HG03571 (cell line): ENCODE data around the gene ANLN.

ENCODE experiments used
- ATAC-seq: cut with Tn5 transposase; IDR thresholded peaks from one replicate; pipeline ENCODE4 v1.9.1; 2021; ENCODE audit not compliant: unreplicated experiment

The ANLN gene

DNA sequence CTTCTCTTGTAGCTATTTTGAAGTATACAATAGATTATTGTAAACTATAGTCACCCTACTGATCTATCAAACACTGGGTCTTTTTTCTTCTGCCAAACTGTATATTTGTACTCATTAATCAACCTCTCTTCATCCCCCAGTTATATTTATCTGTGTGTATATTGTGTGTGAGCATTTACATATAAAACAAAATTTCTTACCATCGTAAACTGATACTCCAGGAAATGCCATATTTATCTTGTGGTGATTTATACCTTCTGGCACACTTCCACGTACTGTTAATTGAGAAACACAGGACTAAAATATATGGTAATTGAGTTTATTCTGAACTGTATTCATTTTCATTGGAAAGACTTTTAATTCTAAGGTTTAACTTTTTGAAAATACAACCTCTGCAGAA is 18.9 kb downstream of the ANLN start:
- ATAC-seq, result no peak

DNA sequence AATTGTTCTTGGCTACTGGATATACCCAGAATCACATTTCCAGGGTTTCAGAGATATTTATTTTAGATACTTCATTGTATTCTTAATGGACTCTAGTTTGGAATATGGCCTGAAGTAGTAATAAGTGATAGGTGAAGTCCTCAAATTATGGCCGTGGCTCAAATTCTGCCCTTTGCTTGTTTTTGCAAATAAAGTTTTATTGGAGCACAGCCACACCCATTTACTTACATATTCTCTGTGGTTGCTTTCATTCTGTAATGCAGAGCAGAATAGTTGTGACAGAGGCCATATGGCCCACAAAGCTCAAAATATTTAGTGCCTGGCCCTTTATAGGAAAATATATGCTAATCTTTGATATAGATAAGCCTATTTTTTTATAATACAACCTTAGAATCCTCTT is 19.5 kb downstream of the ANLN start:
- no peak for ATAC-seq

DNA sequence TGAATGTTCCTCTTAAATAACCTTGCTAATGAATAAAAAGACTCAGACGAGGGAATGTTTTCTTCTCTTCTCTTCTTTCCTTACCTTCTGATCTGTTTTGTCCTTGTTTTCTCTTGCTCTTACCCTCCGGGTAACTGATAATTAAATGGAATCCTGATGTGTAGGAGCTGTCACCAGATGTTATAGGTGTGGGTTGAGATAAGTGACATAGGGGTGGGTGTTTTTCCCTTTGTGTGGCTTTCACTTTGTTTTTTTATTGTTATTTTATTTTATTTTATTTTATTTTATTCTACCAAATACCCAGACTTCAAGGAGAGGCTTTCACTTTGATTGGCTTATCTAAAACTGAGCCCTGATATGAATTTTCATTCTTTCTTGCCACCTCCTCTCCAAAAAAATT is 25.5 kb downstream of the ANLN start:
- no peak for ATAC-seq

DNA sequence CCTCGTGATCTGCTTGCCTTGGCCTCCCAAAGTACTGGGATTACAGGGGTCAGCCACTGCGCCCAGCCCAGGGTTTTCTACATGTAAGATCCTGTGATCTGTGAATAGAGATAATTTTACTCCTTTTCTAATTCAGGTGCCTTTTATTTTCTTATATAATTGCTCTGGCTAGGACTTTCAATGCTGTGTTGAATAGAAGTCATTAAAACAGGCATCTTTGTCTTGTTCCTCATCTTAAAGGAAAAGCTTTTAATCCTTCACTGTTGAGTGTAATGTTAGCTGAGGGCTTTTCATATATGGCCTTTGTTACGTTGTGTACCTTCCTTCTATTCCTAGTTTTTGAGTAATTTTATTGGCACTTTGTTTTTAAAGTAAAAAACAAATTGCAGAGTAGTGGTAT is 26.6 kb downstream of the ANLN start:
- ATAC-seq, result no peak

DNA sequence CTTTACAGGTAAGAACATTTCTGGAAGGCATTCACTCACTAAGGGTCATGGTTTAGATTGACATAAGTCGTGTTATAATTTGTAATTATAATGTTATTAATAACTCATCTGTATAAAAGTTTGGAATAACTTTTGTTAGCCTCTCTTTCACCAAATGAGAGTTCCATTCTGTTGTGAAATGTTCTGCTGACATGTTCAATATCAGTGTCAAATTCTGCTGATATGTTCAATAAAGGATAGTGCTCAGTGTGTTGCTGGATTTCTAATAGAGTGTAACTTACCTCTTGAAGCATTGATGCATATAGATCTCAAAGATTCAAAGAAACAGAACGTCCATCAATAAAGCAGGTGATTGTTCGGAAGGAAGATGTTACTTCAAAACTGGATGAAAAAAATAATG is 30.6 kb downstream of the ANLN start:
- ATAC-seq, result no peak

DNA sequence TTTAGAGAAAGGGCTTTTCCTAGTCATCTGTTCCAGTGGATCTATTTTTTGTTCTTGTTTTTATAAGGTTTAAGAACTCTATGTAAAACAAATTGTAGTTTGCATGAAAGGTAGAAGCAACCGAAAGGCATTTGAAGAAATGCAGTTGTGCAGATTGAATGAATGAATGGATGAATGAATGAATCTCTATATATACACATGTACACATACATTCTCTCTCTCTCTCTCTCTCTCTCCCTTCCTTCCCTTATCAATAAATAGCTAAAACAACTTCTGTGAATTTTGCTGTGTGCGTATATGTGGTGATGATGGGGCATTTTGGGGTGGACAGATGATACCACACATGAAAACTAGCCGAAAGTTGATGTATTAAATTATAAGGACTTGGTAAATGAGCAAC is 32.4 kb downstream of the ANLN start:
- ATAC-seq, result no peak

DNA sequence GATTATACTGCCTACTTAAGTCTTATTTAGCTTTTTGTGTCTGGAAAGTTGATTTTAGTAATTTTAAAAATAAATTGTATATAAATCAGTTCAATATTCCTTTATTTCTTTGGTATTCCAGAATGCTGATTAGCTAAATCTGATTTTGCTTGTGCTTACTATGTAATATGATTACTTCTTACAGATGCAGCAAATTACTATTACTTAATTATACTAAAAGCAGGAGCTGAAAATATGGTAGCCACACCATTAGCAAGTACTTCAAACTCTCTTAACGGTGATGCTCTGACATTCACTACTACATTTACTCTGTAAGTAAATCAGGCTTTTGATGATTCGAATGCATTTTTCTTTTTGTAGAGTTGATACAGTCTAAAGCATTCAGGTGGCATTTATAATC is 34.0 kb downstream of the ANLN start:
- ATAC-seq, result no peak

DNA sequence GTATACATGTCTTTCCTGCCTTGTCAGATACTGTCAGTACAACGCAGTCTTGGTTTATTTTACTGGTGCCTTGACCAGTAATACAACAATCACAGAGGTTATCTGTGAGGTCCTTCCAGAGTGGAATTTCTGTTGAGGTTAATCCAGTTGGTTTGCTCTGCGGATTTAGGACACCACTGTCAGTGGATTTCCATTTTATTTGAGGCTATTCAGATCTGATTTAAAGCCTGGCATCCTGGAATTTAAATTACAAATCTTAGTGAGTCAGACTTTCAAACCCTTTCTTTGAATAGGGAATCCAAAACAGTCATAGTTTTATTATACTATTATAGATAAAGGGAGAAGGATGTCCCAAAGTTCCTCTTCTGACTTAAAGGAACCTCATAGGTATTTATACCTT is 40.5 kb downstream of the ANLN start:
- no peak for ATAC-seq

DNA sequence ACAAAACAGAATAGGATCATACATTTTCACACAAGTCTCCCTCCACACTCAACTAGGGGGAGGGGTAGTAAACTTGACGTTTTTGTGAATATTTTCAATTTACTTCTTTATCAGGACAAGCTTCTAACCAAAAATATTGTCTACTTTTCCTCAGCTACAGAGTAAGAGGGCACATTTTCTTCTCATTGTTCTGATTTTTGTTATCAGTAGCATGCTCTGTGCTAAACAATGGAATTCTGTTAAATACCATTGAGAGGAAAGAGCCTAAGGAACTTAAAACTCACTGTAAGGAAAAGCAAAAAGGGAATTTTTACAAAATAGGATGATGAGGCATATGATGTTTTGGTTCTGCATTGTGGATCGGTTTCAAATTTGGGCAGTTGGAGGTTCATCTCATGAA is 41.2 kb downstream of the ANLN start:
- ATAC-seq, result no peak

DNA sequence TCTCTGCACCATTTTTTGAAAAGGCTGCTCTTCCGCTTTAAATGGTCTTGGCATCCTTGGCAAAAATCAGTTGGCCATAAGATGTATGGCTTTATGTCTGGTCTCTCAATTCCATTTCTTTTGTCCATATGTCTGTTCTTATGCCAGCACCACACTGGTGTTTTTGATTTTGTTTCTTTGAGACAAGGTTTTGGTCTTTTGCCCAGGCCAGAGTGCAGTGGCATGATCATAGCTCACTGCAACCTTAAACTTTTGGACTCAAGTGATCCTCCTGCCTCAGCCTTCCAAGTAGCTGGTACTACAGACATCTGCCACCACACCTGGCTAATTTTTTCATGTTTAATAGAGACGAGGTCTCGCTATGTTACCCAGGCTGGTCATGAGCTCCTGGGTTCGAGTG is 48.5 kb downstream of the ANLN start:
- no peak for ATAC-seq

DNA sequence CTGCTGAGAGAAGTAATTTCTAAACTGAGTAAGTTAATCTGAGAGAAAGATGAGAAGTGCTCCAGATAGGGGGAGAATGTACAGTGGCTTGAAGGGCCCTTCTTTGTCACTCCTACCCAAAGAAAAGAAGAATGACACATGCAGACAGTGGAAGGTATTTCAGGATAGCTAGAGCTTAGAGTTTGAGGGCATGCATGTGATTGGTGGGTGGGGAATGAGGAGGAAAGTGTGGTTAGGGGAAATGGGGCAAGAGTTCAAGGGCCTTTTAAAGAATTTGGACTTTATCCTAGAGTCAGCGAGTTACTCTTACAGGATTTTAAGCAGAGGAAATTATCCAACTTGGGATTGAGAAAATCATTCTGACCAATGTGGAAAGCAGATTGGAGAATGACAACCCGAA is 50.0 kb downstream of the ANLN start:
- no peak for ATAC-seq

DNA sequence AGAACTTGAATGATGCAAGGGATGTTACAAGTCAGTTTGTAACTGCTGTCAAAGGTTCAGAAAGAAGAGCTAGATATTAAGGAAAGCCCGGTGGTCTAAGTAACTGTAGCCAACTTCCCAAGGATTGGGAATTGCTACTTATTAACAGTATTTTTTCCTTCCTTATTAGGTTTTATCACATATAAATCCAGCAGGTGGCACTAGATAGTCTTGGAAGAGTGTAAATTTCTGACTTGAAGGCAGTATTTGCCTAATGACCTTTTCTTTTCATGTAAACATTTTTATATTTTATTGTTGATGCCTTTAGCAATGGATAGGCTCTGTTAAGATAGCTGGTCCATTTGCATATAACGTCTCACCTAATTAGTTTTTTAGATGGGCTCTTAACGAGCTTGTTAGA is 51.2 kb downstream of the ANLN start:
- ATAC-seq, result no peak

DNA sequence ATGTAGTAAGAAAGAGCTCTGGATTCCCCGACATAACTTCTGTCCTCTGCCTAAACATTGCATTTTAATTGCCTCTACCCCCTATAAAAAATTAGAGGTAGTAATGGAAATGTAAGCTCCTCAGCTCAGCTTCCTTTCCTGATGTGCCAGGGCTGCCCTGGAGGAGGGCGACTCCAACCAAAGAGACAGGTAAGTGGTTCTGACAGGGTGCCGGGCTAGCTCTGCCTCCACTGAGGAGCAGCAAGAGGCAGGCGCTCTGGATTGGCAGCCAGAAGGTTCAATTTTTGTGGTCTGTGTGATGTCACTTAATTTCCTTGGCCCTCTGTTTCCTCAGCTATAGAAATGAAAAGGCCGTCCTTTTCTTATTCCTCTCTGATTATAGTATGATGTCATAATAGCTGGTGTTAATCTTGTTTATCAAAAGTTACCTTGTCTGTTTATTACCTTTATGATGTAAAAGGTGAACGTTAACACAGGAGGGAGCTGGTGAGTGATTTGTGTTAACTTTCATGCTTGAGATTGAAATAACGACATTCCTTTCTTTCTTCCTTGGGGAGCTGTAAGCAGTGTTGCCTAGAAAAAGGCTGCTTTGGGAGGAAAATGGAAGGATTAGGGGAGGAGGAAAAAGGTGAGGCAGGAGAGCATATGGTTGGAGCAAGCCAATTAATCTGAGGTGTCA is 51.8 kb downstream of the ANLN start:
- ATAC-seq, result no peak

DNA sequence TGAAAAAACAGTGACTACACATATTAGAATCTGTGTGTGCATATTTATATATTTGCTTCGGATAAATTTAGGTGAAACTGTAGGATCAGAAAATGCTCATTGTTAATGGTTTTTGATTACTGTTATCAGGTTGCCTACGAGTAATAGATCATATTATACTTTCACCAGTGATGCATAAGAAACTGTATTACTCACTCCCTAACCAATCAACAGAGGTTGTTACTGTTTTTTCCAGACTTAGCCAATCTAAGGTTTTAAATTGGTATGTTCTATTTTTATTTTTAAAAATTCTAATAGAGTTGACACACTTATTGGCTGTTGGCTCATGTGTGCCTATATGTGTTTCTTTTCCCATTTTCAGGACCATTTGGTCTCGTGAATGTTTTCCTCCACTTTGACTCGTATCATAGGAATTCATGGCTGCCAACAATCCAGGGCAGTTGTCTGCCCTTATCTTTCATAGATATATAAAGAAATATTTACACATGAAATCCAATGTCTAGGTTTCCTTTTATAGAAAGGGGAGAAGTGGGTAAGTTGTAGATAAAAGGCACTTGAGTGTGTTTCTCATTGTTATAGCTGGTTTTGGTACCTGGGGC is 59.2 kb downstream of the ANLN start:
- no peak for ATAC-seq

DNA sequence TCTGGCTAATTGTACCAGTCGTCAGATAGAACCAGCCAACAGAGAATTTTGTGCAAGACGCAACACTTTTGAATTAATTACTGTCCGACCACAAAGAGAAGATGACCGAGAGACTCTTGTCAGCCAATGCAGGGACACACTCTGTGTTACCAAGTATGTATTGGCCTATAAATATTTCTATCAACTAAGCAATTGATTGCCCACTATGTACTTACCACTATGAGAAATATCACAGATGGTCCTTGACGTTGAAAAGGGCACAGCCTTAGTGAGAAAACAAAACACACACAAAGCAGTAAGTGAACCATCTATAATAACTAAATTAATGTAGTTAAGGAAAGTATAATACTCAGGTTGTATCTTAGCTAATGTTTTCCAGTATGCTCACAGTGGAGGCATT is 60.0 kb downstream of the ANLN start:
- no peak for ATAC-seq

DNA sequence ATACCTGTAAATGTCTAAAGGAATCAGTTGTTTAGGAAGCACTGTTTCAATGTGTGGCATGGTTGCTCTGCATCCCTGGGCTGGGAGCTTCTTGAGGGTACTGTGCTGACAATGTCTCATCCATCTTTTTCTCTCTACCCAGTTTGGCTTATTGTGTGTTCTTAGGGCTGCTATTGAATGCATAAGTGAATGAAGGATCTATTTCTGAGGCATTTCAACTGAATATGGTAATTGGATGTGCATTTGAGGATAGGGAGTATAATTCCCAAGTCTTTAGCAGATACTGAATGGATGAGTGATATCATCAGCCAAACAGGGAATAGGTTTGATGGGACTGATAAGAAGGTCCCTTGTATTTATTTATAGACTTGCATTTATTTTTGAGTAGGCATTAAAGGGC is 64.1 kb downstream of the ANLN start:
- ATAC-seq, result no peak

DNA sequence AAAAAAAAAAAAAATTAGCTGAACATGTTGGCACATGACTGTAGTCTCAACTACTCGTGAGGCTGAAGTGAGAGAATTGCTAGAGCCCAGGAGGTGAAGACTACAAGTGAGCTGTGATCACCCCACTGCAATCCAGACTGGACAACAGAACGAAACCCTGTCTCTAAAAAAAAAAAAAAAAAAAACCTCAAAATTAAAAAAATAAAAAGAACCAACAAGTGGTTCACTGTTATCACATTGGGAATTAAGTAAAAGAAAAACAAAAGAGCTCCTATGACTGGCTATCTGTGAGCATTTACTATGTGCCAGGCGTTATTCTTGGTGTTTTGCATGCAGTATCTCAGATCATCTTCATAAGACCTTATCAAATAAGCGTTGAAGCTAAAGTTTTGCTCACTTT is 66.0 kb downstream of the ANLN start:
- no peak for ATAC-seq

DNA sequence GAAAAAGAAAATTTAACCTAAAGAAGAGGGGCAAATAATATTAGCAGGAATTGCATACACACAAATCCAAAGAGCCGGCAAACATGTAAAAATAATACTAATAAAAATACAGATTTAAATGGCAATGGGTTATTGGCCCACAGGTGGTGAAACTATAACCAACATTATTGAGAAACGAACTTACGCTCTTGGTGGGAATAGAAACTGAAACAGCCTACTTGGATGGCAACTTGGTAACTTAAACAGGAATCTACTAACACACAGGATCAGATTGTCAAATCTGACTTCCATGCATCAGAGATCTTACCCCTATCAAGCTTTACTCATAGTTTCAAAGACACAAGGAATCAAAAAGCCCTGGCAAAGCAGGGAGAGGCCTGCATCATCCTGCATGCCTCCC is 66.5 kb downstream of the ANLN start:
- ATAC-seq, result no peak

DNA sequence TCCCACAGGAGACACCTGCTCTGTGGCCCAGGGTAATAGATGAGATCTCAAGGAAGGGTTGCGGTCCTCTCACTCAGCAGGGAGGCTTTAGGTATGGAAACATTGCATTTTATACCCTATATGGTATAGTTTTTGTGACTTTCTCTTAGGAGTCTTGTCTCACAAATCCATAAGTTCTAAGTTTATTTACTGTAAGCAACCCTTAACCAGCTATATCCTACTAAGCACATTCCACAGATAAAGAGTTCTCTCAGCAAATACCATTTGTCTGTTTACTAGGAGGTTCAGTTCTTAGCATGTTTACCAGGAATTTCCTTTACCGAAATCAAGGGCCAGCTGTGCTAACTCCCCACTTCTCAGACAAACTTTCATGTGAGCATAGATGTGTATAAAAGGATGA is 66.9 kb downstream of the ANLN start:
- no peak for ATAC-seq

DNA sequence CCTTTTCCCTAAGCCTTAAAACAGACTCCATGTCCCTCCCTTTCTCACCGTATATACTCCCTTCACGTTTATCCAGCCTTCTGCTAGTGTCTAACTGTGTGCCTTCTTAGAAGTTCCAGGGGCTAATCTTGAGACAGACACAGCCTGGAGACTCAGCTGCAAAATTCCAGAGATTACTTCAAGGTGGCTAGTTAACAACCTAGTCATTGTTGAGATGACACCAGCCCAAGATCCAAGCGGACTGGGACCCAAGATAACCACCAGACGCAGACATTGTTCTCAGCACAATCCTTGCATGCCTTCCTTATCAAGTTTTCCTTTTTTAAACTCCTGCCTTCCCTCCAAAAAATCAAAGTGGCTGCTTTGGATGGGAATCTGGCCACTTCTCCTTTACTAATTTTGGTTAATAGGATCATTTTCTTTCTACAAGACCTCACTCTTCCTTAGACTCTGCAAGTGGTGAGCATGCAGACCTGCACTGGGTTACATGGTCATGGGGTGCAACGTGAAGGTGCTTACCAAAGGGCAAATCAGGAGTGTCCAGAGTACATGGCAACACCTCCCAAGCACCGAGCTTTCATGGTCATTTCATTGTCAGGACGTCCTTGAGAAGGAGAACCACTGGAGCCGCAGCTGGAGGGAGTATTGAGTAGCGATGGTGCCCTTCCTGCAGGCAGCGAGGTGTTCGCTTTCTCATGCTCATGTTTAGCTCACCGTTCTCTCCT is 69.7 kb downstream of the ANLN start:
- no peak for ATAC-seq

DNA sequence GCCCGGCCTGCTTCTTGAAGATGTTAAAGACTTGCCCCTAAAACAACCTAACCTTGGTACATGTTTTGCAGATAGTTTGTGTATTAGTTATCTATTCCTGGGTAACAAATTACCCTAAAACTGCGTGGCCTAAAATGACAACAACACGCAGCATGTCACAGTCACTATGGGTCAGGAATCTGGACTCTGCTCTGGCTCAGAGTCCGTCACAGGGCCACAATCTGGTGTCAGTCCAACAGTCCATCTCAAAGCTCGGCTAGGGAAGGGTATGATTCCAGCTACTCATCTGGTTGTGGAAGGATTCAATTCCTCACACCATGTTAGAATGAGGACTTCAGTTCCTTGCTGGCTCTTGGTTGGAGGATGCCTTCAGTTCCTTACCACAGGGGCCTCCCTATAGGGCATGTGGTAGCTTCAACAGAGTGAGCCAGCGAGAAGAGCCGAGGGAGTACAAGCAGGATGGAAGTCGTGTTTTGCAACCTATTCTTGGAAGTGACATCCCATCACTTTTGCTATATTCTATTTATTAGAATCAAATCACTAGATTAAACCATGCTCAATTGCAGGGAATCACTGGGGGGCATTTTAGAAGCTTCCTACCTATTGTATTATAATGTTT is 71.3 kb downstream of the ANLN start:
- no peak for ATAC-seq

DNA sequence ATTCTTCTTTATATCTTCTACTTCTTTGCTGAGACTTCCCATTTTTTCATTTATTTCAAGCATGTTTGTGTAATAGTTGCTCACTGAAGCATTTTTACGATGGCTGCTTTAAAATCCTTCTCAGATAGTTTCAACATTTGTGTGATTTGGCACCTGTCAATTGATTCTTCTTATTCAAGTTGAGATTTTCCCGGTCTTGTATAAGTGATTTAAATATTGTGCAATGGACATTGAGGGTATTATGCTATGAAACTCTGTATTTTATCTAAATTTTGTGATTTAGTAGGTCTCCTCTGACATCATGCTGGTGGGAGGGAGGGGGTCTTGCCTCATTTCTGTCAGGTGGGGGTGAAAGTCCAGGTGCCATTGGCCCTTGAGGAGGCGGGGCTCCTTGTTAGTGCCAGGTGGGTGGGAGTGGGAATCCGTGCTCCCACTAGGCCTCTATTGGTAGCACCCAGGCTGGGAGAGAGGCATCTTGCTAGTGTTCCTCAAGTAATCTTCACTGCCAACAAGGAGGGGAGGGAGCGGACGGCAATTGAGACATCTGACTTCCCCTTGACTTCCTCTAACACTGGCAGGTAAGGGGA is 73.0 kb downstream of the ANLN start:
- ATAC-seq, result no peak
